K562 (cell line): ENCODE measurements around the gene PLEKHA7. TPM values are rescaled to one million over a fixed set of nuclear protein-coding genes. Genes with fewer than 3 reads are reported as not detected.

Experiments
- ATAC-seq: fragments of 200-7000 bp; cut with Tn5 transposase; 3 replicates; pipeline ENCODE4 v1.9.1; 2020; ENCODE audit warnings: moderate library complexity
- BruUV-seq: library from RNA; stranded (reverse); fragments of 400-500 nt; replicated peaks from 2 replicates; lab custom pipeline; 2021; lab: Mats Ljungman, UMichigan
- CTCF ChIA-PET: fragments of 300-600 bp; formaldehyde crosslinking; extraction: SDS; loops from one replicate; lab custom pipeline; 2021; ENCODE audit warnings: low intra/inter-chr PET ratio; lab: Yijun Ruan, JAX
- POLR2A ChIA-PET: fragments of 300-600, 350-650 bp; sonication (Branson Sonifier 250); formaldehyde crosslinking; extraction: SDS; loops from one replicate; lab custom pipeline; 2021; ENCODE audit warnings: antibody characterized with exemption, inconsistent platforms; lab: Yijun Ruan, JAX
- DNase-seq, 4 experiments: peaks; one replicate each; pipeline versions ENCODE4 v3.0.0 to v3.0.0-alpha.2; 2011 to 2018; ENCODE audit warnings: low spot score in 3 of 4, mixed read lengths in 3 of 4; ENCODE audit errors: extremely low read depth in 1 of 4
- FAIRE-seq: peaks from 2 replicates; lab custom pipeline; 2011; peaks lifted over from hg19 to GRCh38; lab: Jason Lieb, UNC
- H2AFZ ChIP-seq: 2 replicates; pipeline ENCODE4 v1.6.0; 2011; ENCODE audit warnings: low read depth, low read length, control low read depth, inconsistent platforms
- H3K27ac ChIP-seq: fragments of 200-600 bp; 3 replicates; pipeline ENCODE4 v1.8.0; 2011; ENCODE audit warnings: low read depth, mild to moderate bottlenecking, control low read depth, inconsistent platforms, low read length, moderate library complexity, mixed read lengths; ENCODE audit errors: extremely low read depth
- H3K27me3 ChIP-seq, 2 experiments: fragments of 300-600 bp in 1 of 2; 2 replicates in 1 of 2; 3 replicates in 1 of 2; pipeline versions ENCODE4 v1.6.0 to v1.8.0; 2011; ENCODE audit warnings: inconsistent platforms in 2 of 2, low read length in 2 of 2, mild to moderate bottlenecking in 1 of 2, mixed read lengths in 1 of 2, moderate library complexity in 1 of 2; ENCODE audit not compliant: control insufficient read depth in 2 of 2, insufficient read depth in 2 of 2
- H3K36me3 ChIP-seq: fragments of 300-600 bp; 3 replicates; pipeline ENCODE4 v1.8.0; 2011; ENCODE audit warnings: mild to moderate bottlenecking, low read length, inconsistent platforms; ENCODE audit not compliant: control insufficient read depth, insufficient read depth
- H3K4me1 ChIP-seq, 2 experiments: fragments of 200-600 bp in 1 of 2; replicated peaks in 1 of 2; 2 replicates in 1 of 2; 3 replicates in 1 of 2; pipeline versions ENCODE4 v1.5.1 to v1.8.0; 2011; ENCODE audit warnings: inconsistent platforms in 2 of 2, low read length in 2 of 2, mild to moderate bottlenecking in 1 of 2, mixed read lengths in 1 of 2, moderate library complexity in 1 of 2; ENCODE audit not compliant: control insufficient read depth in 2 of 2, insufficient read depth in 2 of 2
- H3K4me2 ChIP-seq: 2 replicates; pipeline ENCODE4 v1.6.1; 2011; ENCODE audit warnings: low read length, control low read depth, inconsistent platforms, mixed read lengths; ENCODE audit not compliant: insufficient read depth
- H3K4me3 ChIP-seq: fragments of 200-600 bp; sonication (generic), shearing (Covaris generic); 2 replicates; pipeline ENCODE4 v1.5.1; 2016; ENCODE audit warnings: control low read depth, inconsistent platforms
- H3K79me2 ChIP-seq: fragments of 200-600 bp; 3 replicates; pipeline ENCODE4 v1.8.0; 2011; ENCODE audit warnings: low read length, inconsistent platforms; ENCODE audit not compliant: control insufficient read depth, insufficient read depth
- H3K9ac ChIP-seq, 2 experiments: 2 replicates each; pipeline versions ENCODE4 v1.6.0 to v1.6.1; 2011; ENCODE audit warnings: low read depth in 2 of 2, low read length in 2 of 2, control low read depth in 1 of 2, inconsistent platforms in 1 of 2, mild to moderate bottlenecking in 1 of 2, mixed read lengths in 1 of 2; ENCODE audit not compliant: insufficient read depth in 1 of 2
- H3K9me1 ChIP-seq: one replicate; pipeline ENCODE4 v1.6.0; 2011; ENCODE audit warnings: inconsistent platforms, mild to moderate bottlenecking, low read length, moderate library complexity; ENCODE audit not compliant: control insufficient read depth, insufficient read depth
- H3K9me3 ChIP-seq: replicated peaks from 2 replicates; pipeline ENCODE4 v1.5.1; 2011; ENCODE audit warnings: low read depth, low read length, inconsistent platforms; ENCODE audit not compliant: control insufficient read depth, insufficient read depth
- H4K20me1 ChIP-seq: replicated peaks from 2 replicates; pipeline ENCODE4 v1.6.1; 2011; ENCODE audit warnings: low read length, inconsistent platforms, mixed read lengths; ENCODE audit not compliant: control insufficient read depth, insufficient read depth
- CTCF ChIP-seq, 3 experiments: IDR thresholded peaks in 2 of 3; conservative IDR thresholded peaks in 1 of 3; 2 replicates each; pipeline ENCODE4 v1.5.1; 2011 to 2012; ENCODE audit warnings: low read length in 3 of 3, mild to moderate bottlenecking in 3 of 3, control low read depth in 2 of 3, improper control_type of control experiment in 1 of 3, inconsistent platforms in 1 of 3, low read depth in 1 of 3, mixed read lengths in 1 of 3, moderate library complexity in 1 of 3; ENCODE audit not compliant: insufficient read depth in 2 of 3
- MCM2 ChIP-seq: fragments of 450-650 bp; IDR thresholded peaks from 2 replicates; pipeline ENCODE4 v1.6.1; 2017; ENCODE audit warnings: low read depth, mild to moderate bottlenecking
- NFIC ChIP-seq: fragments of 450-650 bp; IDR thresholded peaks from 2 replicates; pipeline ENCODE4 v1.6.1; 2017; ENCODE audit warnings: mild to moderate bottlenecking, inconsistent platforms
- SMC3 ChIP-seq: conservative IDR thresholded peaks from 2 replicates; pipeline ENCODE4 v1.6.1; 2011; ENCODE audit warnings: low read depth, low read length, improper control_type of control experiment; ENCODE audit not compliant: insufficient read depth
- TRIM24 ChIP-seq, 2 experiments: fragments of 450-650 bp; IDR thresholded peaks; 2 replicates each; pipeline ENCODE4 v1.6.1; 2016
- TRIM28 ChIP-seq: fragments of 450-650 bp; IDR thresholded peaks from 2 replicates; pipeline ENCODE4 v1.6.1; 2017
- ZNF316 ChIP-seq: fragments of 450-650 bp; IDR thresholded peaks from 2 replicates; pipeline ENCODE4 v1.6.1; 2016
- WGBS: fragments of 100-300 bp; shearing (Covaris generic); methylation state at CpG from one replicate; pipeline ENCODE4 v1.1.6; 2016; ENCODE audit warnings: low coverage, mixed read lengths; ENCODE audit not compliant: insufficient coverage; ENCODE audit errors: missing lambda C conversion rate; 5-methylcytosine and 5-hydroxymethylcytosine counted together
- in situ Hi-C: fragments of 300-500 bp; cut with MboI; formaldehyde crosslinking; loops from 4 replicates; pipeline ENCODE4 v1.15.0; 2018; ENCODE audit warnings: inconsistent platforms, mixed read lengths
- intact Hi-C: fragments of 100-400 bp; cut with micrococcal nuclease; formaldehyde crosslinking; loops from 2 replicates; pipeline ENCODE4 v1.14.2; 2022
- polyA plus RNA-seq, 8 experiments: library from polyadenylated mRNA; depleted of rRNA in 4 of 8; stranded (reverse) in 5 of 8; unstranded in 3 of 8; fragments of >200 nt; fragmentation: Nextera tagmentation in 2 of 8; fragmentation: Illumina TruSeq in 1 of 8; extraction: Ambion mirVana in 2 of 8; extraction: Trizol in 1 of 8; gene quantifications; 2 replicates each; pipeline versions ENCODE4 v1.2.1 to v1.2.3, GENCODE V29; 2011 to 2014; ENCODE audit warnings: inconsistent platforms in 1 of 8, missing spikeins in 1 of 8
- total RNA-seq, 7 experiments: library from RNA; depleted of rRNA in 6 of 7; stranded (reverse); fragments of >200 nt in 6 of 7; fragmentation: Illumina TruSeq in 2 of 7; extraction: Trizol in 2 of 7; gene quantifications; 2 replicates each; pipeline versions ENCODE4 v1.2.1 to v1.2.3, GENCODE V29; 2011 to 2021; ENCODE audit warnings: low replicate concordance in 1 of 7
- TF ChIP-seq, protein P1 (sequence below): fragments of 450-650 bp; formaldehyde crosslinking; IDR thresholded peaks from 2 replicates; pipeline ENCODE4 v1.4.0; 2020; ENCODE audit warnings: mild to moderate bottlenecking, moderate library complexity
- TF ChIP-seq, protein P2 (sequence below), 2 experiments: fragments of 450-650 bp in 1 of 2; IDR thresholded peaks; 2 replicates each; pipeline ENCODE4 v1.6.1; 2011 to 2017; ENCODE audit warnings: low read depth in 2 of 2, antibody characterized with exemption in 1 of 2, borderline replicate concordance in 1 of 2, low read length in 1 of 2, mild to moderate bottlenecking in 1 of 2, mixed read lengths in 1 of 2; ENCODE audit not compliant: control insufficient read depth in 1 of 2

PLEKHA7 gene
- total and polyA plus RNA-seq, 9 of the 15 experiments (the other 6 are each of a cell fraction or from before 2014, with no cell fraction given), result 0.06 to 0.77 (median 0.20) TPM; not detected in 1

DNA sequence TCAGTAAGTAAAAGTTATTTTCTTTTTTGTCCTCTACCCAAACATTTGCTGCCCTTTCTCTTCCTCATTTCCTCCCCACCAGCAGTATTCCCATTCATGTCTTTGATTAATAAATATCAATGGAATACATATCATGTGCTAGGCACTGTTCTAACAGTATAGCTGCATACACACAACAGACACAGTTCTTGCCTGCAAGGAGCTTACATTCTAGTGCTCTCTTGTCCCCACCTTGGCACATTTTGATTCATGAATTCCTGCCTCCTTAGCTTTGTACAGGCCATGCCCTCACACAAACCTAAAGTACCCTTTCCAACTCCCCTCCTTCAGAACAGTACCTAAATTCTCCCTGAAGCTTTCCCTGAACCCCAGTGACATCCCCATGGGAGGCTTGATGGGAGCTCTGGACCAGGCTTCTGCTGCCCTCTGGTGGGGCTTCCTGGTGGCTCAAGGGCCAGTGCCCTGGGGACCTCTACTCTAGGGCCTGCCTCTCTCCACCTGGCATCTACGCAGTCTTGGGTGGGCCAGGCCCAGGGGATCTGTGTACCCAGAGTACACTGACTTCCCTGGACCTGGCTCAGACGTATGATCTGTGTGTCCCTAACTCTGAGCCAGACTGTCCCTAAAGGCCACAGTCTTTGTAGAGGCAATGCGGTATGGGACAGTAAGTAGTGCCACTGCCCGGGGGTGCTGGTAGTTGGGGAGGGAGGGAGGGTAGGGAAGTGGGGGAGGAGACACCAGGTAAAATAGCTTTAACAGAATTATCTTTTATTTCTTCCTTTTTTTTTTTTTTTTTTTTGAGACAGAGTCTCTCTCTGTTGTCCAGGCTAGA is 49.2 kb upstream of the PLEKHA7 start:
- Histone ChIP-seq H3K4me2 (no peak overlapping the region), H3K4me3 (no peak overlapping the region), H3K36me3 (no peaks in the 10 kb centered on the region), H4K20me1 (no peaks in the 10 kb centered on the region), H3K27ac (no peak overlapping the region), H3K79me2 (no peaks in the 10 kb centered on the region), H2AFZ (no peak overlapping the region), H3K9me3 (0 out of 2 replicates have a peak, but pooled peaks cover 1% of the 10 kb centered on the region), H3K4me1 (no peaks in the 10 kb centered on the region), H3K9ac (no peak overlapping the region), H3K27me3 (no peaks in the 10 kb centered on the region), H3K9me1 (no peaks in the 10 kb centered on the region)
- DNase-seq (peak; percentile 58 to 64 (median 60)), FAIRE-seq (no peak), ATAC-seq (peak; percentile 97)
- POLR2A ChIA-PET, result interaction anchor here (0.6 to 1.7 kb wide), 5 partner anchors 12 to 127 kb away, joined by 4 to 10 read pairs (median 5); partner anchors contain the start of gene RPS13
- in situ Hi-C loops (loop anchor here (5.0 to 10.0 kb wide), 2 partner anchors 246 to 279 kb away; no protein-coding TSS in a partner anchor), intact Hi-C loops (loop anchor here (1.0 to 2.0 kb wide), 2 partner anchors 117 to 275 kb away; no protein-coding TSS in a partner anchor)
- WGBS, result 44% methylated on average over 3 of the region's 4 CpGs
- no TSS peak for BruUV-seq
- CTCF ChIA-PET, result interaction anchor here (0.6 to 1.4 kb wide), 4 partner anchors 117 to 275 kb away, joined by 3 to 5 read pairs (median 4); no protein-coding TSS in a partner anchor
- no peak for TF ChIP-seq MCM2
- no peak for TF ChIP-seq NFIC
- TF ChIP-seq TRIM28, result peak; percentile 75
- TF ChIP-seq CTCF (IDR thresholded peaks at IDR 0.05 in 2 of 3, conservative IDR thresholded peaks at IDR 0.05 in 1 of 3; ENCODE audit: insufficient read depth in 2 of 3, low read depth in 1 of 3, low read length in 3 of 3), result peak; percentile 70 to 80 (median 73)
- TF ChIP-seq ZNF316, result peak; percentile 83
- TF ChIP-seq, protein P1, sequence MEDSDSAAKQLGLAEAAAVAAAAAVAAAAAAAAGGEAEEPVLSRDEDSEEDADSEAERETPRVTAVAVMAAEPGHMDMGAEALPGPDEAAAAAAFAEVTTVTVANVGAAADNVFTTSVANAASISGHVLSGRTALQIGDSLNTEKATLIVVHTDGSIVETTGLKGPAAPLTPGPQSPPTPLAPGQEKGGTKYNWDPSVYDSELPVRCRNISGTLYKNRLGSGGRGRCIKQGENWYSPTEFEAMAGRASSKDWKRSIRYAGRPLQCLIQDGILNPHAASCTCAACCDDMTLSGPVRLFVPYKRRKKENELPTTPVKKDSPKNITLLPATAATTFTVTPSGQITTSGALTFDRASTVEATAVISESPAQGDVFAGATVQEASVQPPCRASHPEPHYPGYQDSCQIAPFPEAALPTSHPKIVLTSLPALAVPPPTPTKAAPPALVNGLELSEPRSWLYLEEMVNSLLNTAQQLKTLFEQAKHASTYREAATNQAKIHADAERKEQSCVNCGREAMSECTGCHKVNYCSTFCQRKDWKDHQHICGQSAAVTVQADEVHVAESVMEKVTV, result peak; percentile 74
- TF ChIP-seq TRIM24 (IDR thresholded peaks at IDR 0.05), result 0 out of 4 replicates have a peak, but pooled peaks have one; percentile 31 to 37
- TF ChIP-seq SMC3, result peak; percentile 77
- TF ChIP-seq, protein P2, sequence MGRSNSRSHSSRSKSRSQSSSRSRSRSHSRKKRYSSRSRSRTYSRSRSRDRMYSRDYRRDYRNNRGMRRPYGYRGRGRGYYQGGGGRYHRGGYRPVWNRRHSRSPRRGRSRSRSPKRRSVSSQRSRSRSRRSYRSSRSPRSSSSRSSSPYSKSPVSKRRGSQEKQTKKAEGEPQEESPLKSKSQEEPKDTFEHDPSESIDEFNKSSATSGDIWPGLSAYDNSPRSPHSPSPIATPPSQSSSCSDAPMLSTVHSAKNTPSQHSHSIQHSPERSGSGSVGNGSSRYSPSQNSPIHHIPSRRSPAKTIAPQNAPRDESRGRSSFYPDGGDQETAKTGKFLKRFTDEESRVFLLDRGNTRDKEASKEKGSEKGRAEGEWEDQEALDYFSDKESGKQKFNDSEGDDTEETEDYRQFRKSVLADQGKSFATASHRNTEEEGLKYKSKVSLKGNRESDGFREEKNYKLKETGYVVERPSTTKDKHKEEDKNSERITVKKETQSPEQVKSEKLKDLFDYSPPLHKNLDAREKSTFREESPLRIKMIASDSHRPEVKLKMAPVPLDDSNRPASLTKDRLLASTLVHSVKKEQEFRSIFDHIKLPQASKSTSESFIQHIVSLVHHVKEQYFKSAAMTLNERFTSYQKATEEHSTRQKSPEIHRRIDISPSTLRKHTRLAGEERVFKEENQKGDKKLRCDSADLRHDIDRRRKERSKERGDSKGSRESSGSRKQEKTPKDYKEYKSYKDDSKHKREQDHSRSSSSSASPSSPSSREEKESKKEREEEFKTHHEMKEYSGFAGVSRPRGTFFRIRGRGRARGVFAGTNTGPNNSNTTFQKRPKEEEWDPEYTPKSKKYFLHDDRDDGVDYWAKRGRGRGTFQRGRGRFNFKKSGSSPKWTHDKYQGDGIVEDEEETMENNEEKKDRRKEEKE (IDR thresholded peaks at IDR 0.05; ENCODE audit: borderline replicate concordance in 1 of 2, control insufficient read depth in 1 of 2, low read depth in 2 of 2, low read length in 1 of 2), result no peak
